Skeletal muscle tissue (tissue), 4 donors: ENCODE data around the gene CASP9. TPM values are rescaled to one million over a fixed set of nuclear protein-coding genes. Genes with fewer than 3 reads are reported as not detected.
"Not testable (repeated sequence)": the region's sequence is repeated elsewhere in the genome, so short reads cannot be mapped to it uniquely, and the experiment has no call there.

Experiments
- H3K27ac ChIP-seq: one replicate; pipeline ENCODE4 v1.7.0; 2013; ENCODE audit warnings: mild to moderate bottlenecking, low read depth, low read length, inconsistent platforms
- H3K27me3 ChIP-seq, 3 donors: one replicate each; pipeline ENCODE4 v1.7.0; 2013; ENCODE audit warnings: low read length in 3 of 3; ENCODE audit not compliant: control insufficient read depth in 3 of 3, insufficient read depth in 3 of 3
- H3K36me3 ChIP-seq, 3 donors: one replicate each; pipeline ENCODE4 v1.7.0; 2013; ENCODE audit warnings: low read length in 3 of 3; ENCODE audit not compliant: control insufficient read depth in 3 of 3, insufficient read depth in 3 of 3
- H3K4me1 ChIP-seq, 3 donors: one replicate each; pipeline ENCODE4 v1.7.0; 2013; ENCODE audit warnings: low read length in 3 of 3, mild to moderate bottlenecking in 3 of 3; ENCODE audit not compliant: control insufficient read depth in 3 of 3, insufficient read depth in 3 of 3
- H3K4me3 ChIP-seq, 3 donors: one replicate each; pipeline ENCODE4 v1.7.0; 2013; ENCODE audit warnings: low read length in 3 of 3
- H3K9ac ChIP-seq, 3 donors: one replicate each; pipeline ENCODE4 v1.7.0; 2013; ENCODE audit warnings: low read length in 3 of 3, mild to moderate bottlenecking in 3 of 3, moderate library complexity in 2 of 3, low read depth in 1 of 3
- H3K9me3 ChIP-seq, 3 donors: one replicate each; pipeline ENCODE4 v1.7.0; 2013; ENCODE audit warnings: low read length in 3 of 3; ENCODE audit not compliant: control insufficient read depth in 3 of 3
- total RNA-seq: library from RNA; depleted of rRNA; stranded (reverse); fragments of >200 nt; gene quantifications from one replicate; pipeline ENCODE4 v1.2.3, GENCODE V29; 2014
- donor health status: Osteomylitis.

The CASP9 gene
- total RNA-seq, 1 donor from 2014 or later = 9.9 TPM

GRCh38 chr1:15501208-15502032 is 22.6 kb downstream of the CASP9 start:
- no peaks in the 10 kb centered on the region for H3K9me3 ChIP-seq
- H3K27me3 ChIP-seq = no peaks in the 10 kb centered on the region
- no peak overlapping the region for H3K4me3 ChIP-seq
- no peak overlapping the region for H3K9ac ChIP-seq
- no peaks in the 10 kb centered on the region for H3K4me1 ChIP-seq
- H3K36me3 ChIP-seq = peaks cover 22 to 37% (median 33%) of the 10 kb centered on the region in 3 donors
- no peak overlapping the region for H3K27ac ChIP-seq

GRCh38 chr1:15500184-15501178 is 23.5 kb downstream of the CASP9 start:
- H3K27ac ChIP-seq = no peak overlapping the region
- no peak overlapping the region for H3K4me3 ChIP-seq
- H3K27me3 ChIP-seq = no peaks in the 10 kb centered on the region
- H3K9ac ChIP-seq = no peak overlapping the region
- peaks cover 17 to 34% (median 31%) of the 10 kb centered on the region in 3 donors for H3K36me3 ChIP-seq
- H3K4me1 ChIP-seq = no peaks in the 10 kb centered on the region
- H3K9me3 ChIP-seq = no peaks in the 10 kb centered on the region

GRCh38 chr1:15493869-15494390 is 30.1 kb downstream of the CASP9 start:
- Histone ChIP-seq H3K4me1 (no peaks in the 10 kb centered on the region), H3K9me3 (no peaks in the 10 kb centered on the region), H3K36me3 (peaks cover 26 to 31% (median 28%) of the 10 kb centered on the region in 3 donors)

GRCh38 chr1:15492596-15492995 is 31.4 kb downstream of the CASP9 start:
- Histone ChIP-seq H3K36me3 (peaks cover 26 to 29% (median 28%) of the 10 kb centered on the region in 3 donors), H3K27ac (no peak overlapping the region), H3K9ac (no peak overlapping the region)

More at GRCh38 chr1:15493869-15494390, 30.1 kb downstream of the CASP9 start:
- H3K27me3 ChIP-seq = no peaks in the 10 kb centered on the region
- H3K9ac ChIP-seq = no peak overlapping the region
- H3K4me3 ChIP-seq = no peak overlapping the region
- H3K27ac ChIP-seq = no peak overlapping the region

GRCh38 chr1:15491010-15491409 is 33.0 kb downstream of the CASP9 start:
- not testable (repeated sequence) for H3K27me3 ChIP-seq, H3K27ac ChIP-seq, H3K9ac ChIP-seq, H3K4me1 ChIP-seq, H3K9me3 ChIP-seq, H3K4me3 ChIP-seq
- peaks cover 26 to 28% (median 27%) of the 10 kb centered on the region in 3 donors for H3K36me3 ChIP-seq

More at GRCh38 chr1:15492596-15492995, 31.4 kb downstream of the CASP9 start:
- H3K4me3 ChIP-seq = no peak overlapping the region
- no peaks in the 10 kb centered on the region for H3K27me3 ChIP-seq
- H3K4me1 ChIP-seq = no peaks in the 10 kb centered on the region
- no peaks in the 10 kb centered on the region for H3K9me3 ChIP-seq

- Histone ChIP-seq H3K36me3 (peaks cover 19 to 22% (median 21%) of the 10 kb centered on the region in 3 donors), H3K9me3 (no peaks in the 10 kb centered on the region), H3K4me3 (no peak overlapping the region), H3K27ac (no peak overlapping the region), H3K9ac (no peak overlapping the region), H3K4me1 (no peaks in the 10 kb centered on the region), H3K27me3 (no peaks in the 10 kb centered on the region)
Observed at GRCh38 chr1:15489052-15489736, 34.8 kb downstream of the CASP9 start.

- H3K36me3 ChIP-seq = peaks cover 12 to 14% (median 13%) of the 10 kb centered on the region in 3 donors
- no peak overlapping the region for H3K27ac ChIP-seq
- H3K27me3 ChIP-seq = no peaks in the 10 kb centered on the region
- H3K4me3 ChIP-seq = no peak overlapping the region
- no peaks in the 10 kb centered on the region for H3K9me3 ChIP-seq
- no peak overlapping the region for H3K9ac ChIP-seq
- H3K4me1 ChIP-seq = no peaks in the 10 kb centered on the region
Observed at GRCh38 chr1:15488371-15488770, 35.6 kb downstream of the CASP9 start.

GRCh38 chr1:15486844-15487610 is 37.0 kb downstream of the CASP9 start:
- H3K9me3 ChIP-seq, H3K27ac ChIP-seq, H3K4me3 ChIP-seq, H3K27me3 ChIP-seq, H3K36me3 ChIP-seq, H3K4me1 ChIP-seq, H3K9ac ChIP-seq: not testable (repeated sequence)

GRCh38 chr1:15485636-15486035 is 38.4 kb downstream of the CASP9 start:
- Histone ChIP-seq H3K36me3 (no peaks in the 10 kb centered on the region), H3K27me3 (no peaks in the 10 kb centered on the region), H3K4me1 (no peaks in the 10 kb centered on the region), H3K9me3 (no peaks in the 10 kb centered on the region), H3K9ac (no peak overlapping the region), H3K4me3 (no peak overlapping the region), H3K27ac (no peak overlapping the region)
